GM19467 (cell line): ENCODE results near the gene TMEM191C.
"Not testable (repeated sequence)": the region's sequence is repeated elsewhere in the genome, so short reads cannot be mapped to it uniquely, and the experiment has no call there.

Source experiments
- ATAC-seq: cut with Tn5 transposase; IDR thresholded peaks from one replicate; pipeline ENCODE4 v1.9.1; 2021; ENCODE audit warnings: mild to moderate bottlenecking, moderate library complexity; ENCODE audit not compliant: unreplicated experiment

Gene TMEM191C

DNA sequence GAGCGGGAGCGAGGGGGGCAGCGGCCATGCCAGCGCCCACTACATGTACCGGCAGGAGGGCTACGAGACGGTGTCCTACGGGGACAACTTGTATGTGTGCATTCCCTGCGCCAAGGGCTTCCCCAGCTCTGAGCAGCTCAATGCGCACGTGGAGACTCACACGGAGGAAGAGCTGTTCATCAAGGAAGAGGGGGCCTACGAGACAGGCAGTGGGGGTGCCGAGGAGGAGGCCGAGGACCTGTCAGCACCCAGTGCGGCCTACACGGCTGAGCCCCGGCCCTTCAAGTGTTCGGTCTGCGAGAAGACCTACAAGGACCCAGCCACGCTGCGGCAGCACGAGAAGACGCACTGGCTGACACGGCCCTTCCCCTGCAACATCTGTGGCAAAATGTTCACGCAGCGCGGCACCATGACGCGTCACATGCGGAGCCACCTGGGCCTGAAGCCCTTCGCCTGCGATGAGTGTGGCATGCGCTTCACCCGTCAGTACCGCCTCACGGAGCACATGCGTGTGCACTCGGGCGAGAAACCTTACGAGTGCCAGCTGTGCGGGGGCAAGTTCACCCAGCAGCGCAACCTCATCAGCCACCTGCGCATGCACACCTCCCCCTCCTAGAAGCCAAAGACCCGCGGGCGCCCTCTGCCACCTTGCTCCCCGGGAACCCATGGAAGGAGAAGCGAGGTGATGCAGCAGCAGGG lies 20.9 kb upstream of the TMEM191C start:
- no peak for ATAC-seq

DNA sequence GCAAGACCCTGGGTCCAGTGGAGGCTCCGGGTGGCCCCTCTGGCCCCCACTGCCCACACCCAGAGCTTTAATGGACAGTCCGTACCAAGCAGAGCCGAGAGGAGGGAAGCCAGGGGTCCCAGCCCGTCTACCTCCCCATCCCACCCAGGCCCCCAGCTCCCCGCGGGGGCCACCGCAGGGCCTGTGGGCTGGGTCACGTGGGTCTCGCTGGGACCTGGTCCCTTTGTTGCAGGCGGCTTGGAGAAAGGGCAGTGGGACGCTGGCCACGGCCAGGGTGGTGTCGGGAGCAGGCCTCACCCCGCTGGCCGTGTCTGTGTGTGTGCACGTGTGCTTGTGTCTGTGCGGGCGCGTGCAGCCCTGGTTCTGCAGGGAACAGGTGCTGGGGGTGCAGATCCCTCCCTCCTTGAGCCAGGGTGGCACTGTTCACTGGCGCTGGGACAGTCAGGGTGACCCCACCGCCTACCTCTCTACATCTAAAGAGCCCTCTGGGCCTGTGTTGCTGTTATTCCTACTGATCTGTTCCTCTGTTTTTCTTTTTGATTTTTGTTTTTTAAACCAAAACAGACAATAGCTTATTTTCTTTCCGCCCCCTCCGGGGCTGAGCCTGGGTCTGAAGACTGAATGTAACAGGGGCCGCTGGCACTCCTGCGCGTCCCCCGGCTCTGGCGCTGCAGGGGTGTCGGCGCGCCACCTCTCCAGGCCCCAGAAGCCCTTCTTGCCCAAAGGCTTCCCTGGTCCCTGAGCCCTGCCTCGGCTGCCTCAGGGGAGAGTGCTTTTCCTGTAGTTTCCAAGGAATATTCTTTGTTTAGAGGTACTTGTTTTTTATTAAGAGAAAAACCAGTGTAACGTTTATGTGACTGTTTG lies 20.1 kb upstream of the TMEM191C start:
- no peak for ATAC-seq

DNA sequence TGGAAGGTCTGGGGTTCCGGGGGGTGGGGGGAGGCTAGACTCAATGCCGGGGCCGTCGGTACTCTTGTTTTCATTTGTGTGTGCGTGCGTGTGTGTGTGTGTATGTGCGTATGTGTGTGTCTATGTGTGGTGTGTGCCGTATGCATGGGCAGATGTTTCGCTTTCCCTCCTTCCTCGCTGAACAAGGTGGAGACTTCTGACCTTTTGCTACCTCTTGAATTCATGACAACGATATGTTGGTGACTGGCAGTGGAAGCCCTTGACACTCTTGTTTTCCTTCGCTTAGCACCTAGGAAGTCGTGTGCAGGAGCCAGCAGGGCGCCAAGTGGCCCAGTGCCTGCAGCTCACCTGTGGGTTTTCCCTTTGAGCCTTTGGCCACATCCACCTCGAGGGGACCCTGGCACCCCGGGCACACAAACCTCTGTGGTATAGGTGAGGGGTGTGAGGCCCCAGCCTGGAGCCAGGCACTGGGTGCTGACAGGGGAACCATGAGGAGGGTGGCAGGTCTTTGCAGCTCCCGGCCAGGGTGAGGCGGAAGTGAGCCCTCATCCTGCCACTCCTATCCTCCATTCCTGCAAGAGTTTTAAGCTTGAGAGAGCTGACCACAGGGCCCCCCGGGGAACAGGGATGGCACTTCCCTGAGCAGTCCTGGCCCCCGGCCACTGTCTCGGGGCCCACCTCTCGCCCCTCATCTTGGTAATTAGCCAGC lies 19.3 kb upstream of the TMEM191C start:
- ATAC-seq, result no peak

DNA sequence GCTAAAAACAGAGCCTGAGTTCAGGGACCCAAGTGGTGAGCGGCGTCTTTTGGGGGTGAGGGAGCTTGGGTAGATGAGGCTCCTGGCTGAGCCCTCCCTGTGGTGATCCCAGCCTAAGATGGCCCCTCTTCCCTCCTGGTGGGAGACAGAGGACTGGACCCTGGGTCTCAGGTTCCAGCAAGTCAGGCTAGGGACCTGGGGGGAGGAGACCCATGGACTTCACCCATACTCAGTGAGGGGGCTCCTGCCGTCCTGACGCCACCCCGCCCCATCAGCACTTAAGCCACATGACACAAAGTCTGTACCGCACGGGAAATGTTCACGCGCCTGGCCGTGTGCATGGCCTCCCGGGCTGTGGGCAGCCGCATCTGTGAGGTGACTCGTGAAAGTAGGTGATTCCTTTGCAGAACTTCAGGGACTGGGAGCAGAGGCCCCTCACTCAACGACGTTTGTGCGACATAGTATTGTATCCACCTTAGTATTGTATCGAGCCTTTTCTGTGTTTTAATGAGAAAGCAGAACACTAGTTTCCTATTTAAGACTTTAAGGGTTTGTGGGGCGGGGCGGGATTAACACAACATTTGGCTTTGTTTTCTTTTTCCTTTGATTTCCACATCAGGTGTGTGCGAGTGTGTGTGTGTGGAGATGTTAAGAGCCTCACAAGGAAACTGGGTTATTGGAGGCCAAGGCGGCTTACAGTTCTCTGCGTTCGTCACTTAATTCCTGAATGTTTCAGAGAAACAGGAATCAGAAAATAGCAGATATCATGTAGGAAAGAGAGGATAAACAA lies 18.4 kb upstream of the TMEM191C start:
- no peak for ATAC-seq

DNA sequence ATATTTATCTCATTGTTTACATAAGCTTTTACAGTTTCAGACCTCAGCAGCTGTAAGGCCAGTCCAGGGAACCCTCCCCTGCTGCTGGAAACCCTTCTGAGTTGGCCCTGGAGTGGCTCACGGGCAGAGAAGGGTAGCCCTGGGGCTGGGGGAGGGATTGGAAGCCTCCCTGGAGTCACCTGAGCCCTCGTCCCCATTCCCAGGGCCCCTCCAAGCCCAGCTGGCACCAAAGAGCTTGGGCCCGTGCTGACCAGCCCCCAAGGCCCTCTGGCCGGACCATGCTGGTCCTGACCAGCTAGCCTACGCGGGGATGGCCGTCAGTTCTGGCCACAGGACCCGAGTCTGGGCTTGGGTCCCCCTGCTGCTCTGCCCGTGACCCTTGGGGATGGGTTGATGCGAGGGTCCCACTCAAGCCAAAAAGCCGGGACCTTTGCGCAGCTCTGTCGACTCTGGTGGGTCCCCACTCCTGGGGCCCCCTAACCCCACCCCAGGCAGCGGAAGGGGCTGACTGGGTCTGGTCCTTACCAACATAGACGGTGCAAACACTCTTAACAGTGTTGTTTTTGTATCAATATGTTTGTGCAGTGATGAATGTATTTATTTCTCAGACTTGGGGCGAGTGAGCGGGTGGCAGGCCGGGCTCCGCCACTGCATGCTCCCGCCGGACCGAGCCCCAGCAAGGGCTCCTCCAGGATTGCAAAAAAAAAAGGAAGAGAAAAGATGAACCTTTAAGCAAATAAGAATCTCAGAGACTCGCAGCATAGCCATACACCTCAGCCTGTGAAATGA lies 17.5 kb upstream of the TMEM191C start:
- ATAC-seq, result no peak

DNA sequence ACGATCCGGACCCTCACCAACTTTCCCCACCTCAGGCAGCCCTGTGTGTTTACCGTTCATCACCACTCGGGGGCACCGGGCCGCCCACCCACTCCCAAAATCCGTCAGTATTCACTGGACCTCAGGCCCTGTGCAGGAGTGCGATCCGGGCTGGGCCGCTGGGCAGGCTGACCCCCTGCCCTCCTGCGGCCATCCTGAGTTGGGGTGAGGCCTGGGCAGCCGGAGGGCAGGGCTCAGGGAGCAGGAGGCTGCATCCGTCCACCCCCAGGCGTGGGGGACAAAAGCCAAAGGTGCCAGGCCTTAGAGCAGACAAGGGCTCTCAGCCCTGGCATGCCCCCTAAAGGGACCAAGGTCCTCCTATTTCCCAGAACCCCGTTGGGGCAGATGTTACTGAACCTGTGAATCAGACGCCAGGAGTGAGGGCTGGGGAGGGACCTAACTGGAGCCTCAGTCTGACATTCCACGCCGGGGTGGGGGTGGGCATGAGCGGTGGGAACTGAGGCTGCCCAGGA lies 16.8 kb upstream of the TMEM191C start:
- no peak for ATAC-seq

DNA sequence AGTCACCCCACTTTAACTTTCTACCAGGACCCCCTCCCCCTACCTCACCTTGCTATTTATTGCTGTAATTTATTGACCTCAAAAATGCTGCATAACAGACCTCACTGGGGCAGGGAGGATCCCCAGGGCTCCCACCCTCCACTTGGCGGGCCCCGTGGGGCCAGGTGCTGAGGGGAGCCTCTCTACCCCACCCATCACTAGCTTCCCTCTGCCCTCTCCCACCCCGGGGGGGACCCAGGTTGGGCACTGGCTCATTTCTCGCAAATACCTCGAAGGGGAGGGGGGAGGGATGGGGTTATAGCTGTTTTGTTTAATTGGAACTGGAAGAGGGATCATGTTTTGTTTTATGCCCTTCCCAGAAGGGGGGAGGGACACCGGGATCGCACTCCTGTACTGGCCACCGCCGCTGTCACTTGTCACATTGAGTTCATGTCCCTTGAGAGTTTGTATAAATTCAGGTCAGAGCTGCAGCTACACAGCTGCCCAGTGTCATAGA lies 16.3 kb upstream of the TMEM191C start:
- no peak for ATAC-seq

DNA sequence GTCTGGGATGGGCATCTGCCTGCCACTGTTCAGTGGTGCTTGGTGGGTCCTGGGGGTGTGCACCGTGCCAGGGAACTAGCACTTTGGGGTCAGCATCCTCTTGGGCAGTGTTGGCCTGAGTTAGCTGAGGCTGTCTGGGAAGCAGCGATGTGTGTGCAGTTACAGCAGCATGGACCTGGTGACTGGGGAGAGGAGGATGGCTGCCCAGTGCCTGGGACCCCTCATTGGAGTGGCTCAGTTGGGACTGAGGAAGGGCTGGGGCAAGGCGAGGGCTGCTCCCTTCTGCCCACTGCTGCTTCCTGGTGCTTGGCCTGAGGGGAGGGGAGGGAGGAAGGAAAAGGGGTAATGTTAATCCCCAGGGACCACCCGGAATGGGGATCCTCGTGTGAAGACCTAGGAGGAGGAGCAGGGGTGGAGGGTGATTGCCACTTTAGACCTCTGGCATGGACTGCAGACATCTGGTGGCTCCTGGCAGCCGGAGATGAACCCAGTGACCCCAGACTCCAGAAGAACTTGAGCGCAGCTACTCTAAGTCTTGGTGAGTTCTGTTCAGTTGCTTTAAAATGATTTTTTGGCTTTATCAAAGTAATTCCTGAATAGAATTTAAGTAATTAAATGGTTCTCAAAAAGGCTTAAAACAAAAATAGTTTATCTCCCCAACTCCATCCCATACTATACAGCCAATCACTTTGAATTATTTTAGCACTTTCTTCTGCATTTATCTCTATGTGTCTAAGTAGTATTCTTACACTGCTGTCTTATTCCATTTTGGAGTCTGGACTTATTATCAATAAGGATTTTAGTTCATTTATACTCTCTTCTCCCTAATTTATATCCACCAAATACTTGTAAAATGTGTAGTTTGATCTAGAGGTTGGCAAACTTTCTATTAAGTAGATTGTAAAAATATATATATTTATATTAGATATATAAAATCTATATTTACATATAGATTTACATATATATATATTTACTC lies 15.4 kb upstream of the TMEM191C start:
- ATAC-seq, result no peak

DNA sequence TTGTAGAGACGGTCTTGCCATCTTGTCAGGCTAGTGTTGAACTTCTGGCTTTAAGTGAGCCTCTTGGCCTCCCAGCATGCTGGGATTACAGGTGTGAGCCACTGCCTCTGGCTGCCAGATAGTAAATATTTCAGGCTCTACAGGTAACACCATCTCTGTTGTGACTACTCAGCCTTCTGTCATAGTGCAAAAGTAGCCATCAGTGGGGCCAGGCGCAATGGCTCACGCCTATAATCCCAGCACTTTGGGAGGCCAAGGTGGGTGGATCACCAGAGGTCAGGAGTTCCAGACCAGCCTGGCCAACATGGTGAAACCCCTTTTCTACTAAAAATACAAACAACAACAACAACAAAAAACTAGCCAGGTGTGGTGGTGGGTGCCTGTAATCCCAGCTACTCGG lies 14.5 kb upstream of the TMEM191C start:
- ATAC-seq, result not testable (repeated sequence)

DNA sequence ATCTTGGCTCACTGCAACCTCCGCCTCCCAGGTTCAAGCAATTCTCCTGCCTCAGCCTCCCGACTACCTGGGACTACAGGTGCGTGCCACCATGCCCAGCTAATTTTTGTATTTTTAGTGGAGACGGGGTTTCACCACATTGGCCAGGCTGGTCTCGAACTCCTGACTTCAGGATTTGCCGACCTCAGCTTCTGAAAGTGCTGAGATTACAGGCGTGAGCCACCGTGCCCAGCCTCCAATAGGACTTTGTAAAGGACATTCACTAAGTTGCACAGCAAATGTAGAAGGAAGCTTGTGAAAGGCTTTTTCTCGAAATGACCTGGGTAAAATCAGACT lies 12.2 kb upstream of the TMEM191C start:
- not testable (repeated sequence) for ATAC-seq

DNA sequence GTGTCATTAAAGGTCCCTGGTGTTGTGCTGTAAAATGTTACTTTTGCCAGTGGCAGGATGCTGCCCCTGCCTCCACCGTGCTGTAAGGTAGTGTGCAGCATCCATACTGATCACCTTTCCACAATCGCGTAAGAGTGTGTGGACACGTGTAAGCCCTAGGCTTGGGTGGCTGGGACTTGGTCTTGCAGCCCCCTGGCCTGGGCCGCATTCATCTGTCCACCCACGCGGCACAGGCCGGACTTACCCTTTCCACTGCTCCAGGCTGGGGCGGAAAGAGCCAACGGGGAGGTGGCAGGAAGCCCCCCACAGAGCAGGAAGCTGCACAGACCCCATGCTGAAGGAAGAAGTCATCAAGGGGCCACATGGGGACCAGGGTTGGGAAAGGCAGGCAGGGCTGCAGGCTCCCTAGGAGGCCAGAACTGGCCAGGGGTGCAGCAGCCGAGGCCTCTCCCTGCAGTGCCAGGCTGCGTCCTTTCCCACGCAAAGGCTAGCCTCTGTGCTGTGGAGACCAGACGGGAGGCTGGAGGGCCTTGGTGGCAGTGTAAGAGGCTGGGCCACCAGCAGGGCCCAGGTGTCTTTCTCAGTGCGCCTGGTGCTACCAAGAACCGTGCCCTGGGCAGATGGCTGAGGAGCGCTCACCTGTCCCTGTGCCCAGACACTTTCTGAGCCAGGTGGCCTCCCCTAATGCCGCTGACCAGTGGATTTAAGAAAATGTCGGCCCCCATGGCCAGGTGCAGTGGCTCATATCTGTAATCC lies 11.7 kb upstream of the TMEM191C start:
- ATAC-seq, result no peak

DNA sequence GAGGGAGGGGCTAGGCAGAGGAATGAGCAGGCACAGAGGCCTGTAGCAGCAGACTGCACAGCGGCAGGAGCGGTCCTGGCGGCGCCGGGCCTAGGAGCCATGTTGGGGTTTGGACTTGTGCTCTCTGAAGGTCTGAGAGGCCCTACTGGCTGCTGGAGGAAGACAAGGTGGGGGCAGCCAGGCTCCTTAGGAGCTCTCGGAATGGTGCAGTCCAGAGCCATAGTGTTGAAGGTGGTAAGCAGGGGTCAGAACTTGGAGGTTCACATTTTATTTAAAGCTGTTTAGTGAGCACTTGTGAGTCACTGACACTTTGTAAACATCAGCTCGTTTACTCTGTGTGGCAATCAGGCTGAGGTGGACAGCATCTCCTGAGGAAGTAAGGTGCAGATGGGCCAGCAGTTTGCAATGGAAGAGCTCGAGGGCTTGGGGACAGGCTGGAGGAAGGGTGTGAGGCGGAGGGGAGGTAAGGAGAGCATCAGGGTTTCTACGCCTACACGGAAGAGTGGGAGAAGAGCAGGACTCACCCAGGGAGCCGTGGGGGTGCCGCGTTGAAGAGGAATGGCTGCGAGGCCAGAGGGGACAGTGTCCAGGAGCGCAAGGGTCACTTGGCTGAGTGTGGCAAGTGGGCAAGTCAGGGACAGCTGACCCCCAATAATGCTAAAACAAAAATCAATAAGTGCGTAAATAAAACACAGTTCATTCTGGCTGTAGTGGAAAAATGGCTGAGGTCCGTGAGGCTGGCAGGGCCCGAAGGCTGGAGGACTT lies 10.0 kb upstream of the TMEM191C start:
- no peak for ATAC-seq

DNA sequence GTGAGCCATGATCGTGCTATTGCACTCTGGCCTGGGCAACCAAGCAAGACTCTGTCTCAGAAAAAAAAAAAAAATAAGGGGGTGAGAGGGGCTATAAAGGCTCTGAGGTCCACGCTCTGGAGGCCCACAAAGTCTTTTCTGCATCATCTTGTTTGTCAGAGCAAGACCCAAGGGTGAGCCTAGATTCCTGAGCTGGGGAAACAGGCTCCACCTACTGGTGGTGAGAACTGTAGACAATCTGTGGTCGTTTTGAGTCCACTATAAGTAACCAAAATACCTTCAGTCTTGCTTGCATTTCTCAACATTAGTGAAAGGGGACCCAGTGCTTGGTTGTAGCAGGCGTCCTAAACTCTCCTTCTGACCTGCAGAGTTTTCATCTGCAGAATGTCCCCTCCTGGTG lies 4.5 kb upstream of the TMEM191C start:
- not testable (repeated sequence) for ATAC-seq

DNA sequence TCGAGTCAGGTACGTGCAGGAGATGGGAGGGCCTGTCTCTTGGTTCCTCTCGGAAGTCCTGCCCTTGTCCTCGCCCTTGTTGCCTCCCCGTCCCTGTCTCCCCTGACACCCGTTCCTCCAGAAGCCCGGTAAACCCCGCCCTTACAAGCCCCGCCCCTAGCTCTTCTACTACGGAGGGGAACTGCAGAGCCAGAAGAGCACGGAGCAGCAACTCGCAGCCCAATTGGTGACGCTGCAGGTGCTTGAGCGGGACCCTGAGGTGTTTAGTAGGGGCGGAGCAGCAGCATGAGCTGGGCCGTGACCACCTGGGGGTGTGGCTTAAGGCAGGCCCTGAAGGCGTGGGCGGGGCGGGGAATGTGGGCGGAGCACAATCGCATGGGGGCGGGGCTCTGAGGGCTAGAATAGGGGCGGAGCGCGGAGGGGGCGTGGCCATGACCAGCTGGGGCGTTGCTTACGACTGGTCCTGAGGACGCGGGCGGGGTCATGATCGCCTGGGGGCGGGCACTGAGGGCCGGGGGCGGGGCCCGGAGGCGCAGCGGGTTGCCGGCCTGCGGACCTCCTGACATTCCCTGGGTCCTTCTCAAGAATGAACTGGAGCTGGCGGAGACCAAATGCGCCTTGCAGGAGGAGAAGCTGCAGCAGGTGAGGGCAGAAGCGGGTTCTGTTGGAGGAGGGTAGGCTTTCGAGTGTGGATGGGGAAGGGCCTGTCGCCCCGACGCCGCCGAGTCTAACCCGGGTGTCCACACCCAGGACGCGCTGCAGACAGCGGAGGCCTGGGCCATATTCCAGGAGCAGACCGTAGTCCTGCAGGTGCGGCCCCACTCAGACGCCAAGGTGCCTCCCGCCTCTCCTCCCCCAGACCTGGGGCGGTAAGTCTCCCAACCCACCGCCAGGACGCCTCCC lies 1.3 kb downstream of the TMEM191C start:
- ATAC-seq, result peak; percentile 79

DNA sequence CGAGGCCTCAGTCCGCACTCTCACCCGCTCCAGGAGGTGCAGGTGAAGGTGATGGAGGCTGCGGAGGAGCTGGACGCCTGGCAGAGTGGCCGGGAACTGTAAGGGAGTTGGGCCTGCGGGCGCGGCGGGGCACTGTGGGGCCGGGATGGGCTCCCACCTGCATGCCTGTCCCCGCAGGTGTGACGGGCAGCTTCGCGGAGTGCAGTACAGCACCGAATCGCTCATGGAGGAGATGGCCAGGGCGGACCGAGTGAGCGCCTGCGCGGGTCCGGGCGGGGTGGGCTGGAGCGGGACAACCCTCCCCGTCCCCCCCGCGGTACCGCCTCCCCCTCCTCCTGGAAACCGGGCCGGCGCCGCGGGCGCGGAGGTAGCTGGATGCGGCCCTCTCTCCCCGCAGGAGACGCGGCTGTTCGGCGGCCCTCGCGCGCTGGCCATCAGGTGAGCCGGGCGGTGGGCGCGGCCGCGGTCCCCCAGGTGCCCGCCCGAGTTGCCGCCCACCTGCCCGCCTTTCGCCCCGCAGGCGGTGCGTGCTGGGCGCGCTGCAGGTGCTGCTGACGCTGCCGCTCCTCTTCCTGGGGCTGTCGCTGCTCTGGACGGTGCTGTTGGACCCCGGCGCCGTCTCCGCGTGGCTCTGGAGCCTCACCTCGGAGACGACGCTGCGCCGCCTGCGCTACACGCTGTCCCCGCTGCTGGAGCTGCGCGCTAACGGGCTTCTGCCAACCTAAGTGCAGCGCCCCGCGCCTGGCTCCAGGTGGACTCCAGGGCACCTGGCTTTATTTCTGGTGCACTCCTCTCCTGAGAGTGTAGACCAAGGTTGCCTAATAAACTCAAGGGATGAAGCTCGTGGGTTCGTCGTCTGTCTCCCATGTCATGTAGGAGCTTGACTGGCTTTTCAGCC lies 2.2 kb downstream of the TMEM191C start:
- ATAC-seq, result peak; percentile 4
